ENCODE measurements around the gene DIP2C.

Gene DIP2C

GRCh38 chr10:677038-677437 is 12.4 kb downstream of the DIP2C start:
- no peak for DNase-seq (ENCODE audit: low read depth)
- no peak overlapping the region for H3K4me3 ChIP-seq (replicated peaks; ENCODE audit: low read depth, low read length)
- TF ChIP-seq CTCF (IDR thresholded peaks at IDR 0.05; ENCODE audit: low read length, missing control alignments), result no peak

GRCh38 chr10:676178-676577 is 13.3 kb downstream of the DIP2C start:
- no peak for DNase-seq (ENCODE audit: low read depth)
- no peak overlapping the region for H3K4me3 ChIP-seq (replicated peaks; ENCODE audit: low read depth, low read length)
- TF ChIP-seq CTCF (IDR thresholded peaks at IDR 0.05; ENCODE audit: low read length, missing control alignments), result no peak

GRCh38 chr10:675532-675931 is 13.9 kb downstream of the DIP2C start:
- H3K4me3 ChIP-seq (replicated peaks; ENCODE audit: low read depth, low read length), result no peak overlapping the region
- no peak for TF ChIP-seq CTCF (IDR thresholded peaks at IDR 0.05; ENCODE audit: low read length, missing control alignments)
- no peak for DNase-seq (ENCODE audit: low read depth)

GRCh38 chr10:673492-673891 is 16.0 kb downstream of the DIP2C start:
- no peak overlapping the region for H3K4me3 ChIP-seq (replicated peaks; ENCODE audit: low read depth, low read length)
- DNase-seq (ENCODE audit: low read depth), result no peak
- TF ChIP-seq CTCF (IDR thresholded peaks at IDR 0.05; ENCODE audit: low read length, missing control alignments), result no peak

GRCh38 chr10:672992-673391 is 16.5 kb downstream of the DIP2C start:
- DNase-seq (ENCODE audit: low read depth), result no peak
- TF ChIP-seq CTCF (IDR thresholded peaks at IDR 0.05; ENCODE audit: low read length, missing control alignments), result no peak
- H3K4me3 ChIP-seq (replicated peaks; ENCODE audit: low read depth, low read length), result no peak overlapping the region

GRCh38 chr10:672203-672602 is 17.3 kb downstream of the DIP2C start:
- no peak for TF ChIP-seq CTCF (IDR thresholded peaks at IDR 0.05; ENCODE audit: low read length, missing control alignments)
- no peak overlapping the region for H3K4me3 ChIP-seq (replicated peaks; ENCODE audit: low read depth, low read length)
- no peak for DNase-seq (ENCODE audit: low read depth)

- TF ChIP-seq CTCF (IDR thresholded peaks at IDR 0.05; ENCODE audit: low read length, missing control alignments), result no peak
- DNase-seq (ENCODE audit: low read depth), result no peak
- H3K4me3 ChIP-seq (replicated peaks; ENCODE audit: low read depth, low read length), result no peak overlapping the region
Observed at GRCh38 chr10:670990-671389, 18.5 kb downstream of the DIP2C start.

All from fibroblast of pulmonary artery (primary cell).